Activated naive CD4-positive, alpha-beta T cell treated with anti-CD3 and anti-CD28 coated beads, Interleukin-2, amount 50 U/mL, for 72 hours (primary cell): ENCODE results near the gene F8A2. TPM values are rescaled to one million over a fixed set of nuclear protein-coding genes. Genes with fewer than 3 reads are reported as not detected.

Experiments used
- total RNA-seq, 2 donors: library from RNA; stranded (reverse); gene quantifications; one replicate each; pipeline ENCODE4 v1.2.3, GENCODE V29; 2022

F8A2 gene
- total RNA-seq, 2 donors from 2014 or later = not detected

Other genes with a start within 250 kb of the F8A2 start
- 100 to 1,000 TPM in 1 of 2 donors, 10 to 100 TPM in 1; 82.3 to 144 TPM for gene VBP1, start 165.6 kb upstream of the F8A2 start, total RNA-seq
- gene RAB39B, start 117.6 kb upstream of the F8A2 start, total RNA-seq = 10 to 100 TPM in 1 of 2 donors, 1 to 10 TPM in 1; 8.3 to 13.4 TPM
- under 1 TPM in 1 of 2 donors, not detected in 1; 0.64 TPM for gene CLIC2, start 47.5 kb upstream of the F8A2 start, total RNA-seq
- 10 to 100 TPM in 1 of 2 donors, 1 to 10 TPM in 1; 9.7 to 20.8 TPM for gene F8A3, start 76.5 kb downstream of the F8A2 start, total RNA-seq
- under 1 TPM; 0.25 to 0.41 TPM for gene SPRY3, start 230.5 kb downstream of the F8A2 start, total RNA-seq
- 10 to 100 TPM; 15.6 to 18.5 TPM for gene TMLHE, start 230.9 kb downstream of the F8A2 start, total RNA-seq